ENCODE measurements around the gene NRTN. TPM values are rescaled to one million over a fixed set of nuclear protein-coding genes. Genes with fewer than 3 reads are reported as not detected.

Gene NRTN
- total RNA-seq, 2 experiments from 2014 or later: 0.37 TPM; not detected in 1

GRCh38 chr19:5809053-5809452 is 4.2 kb downstream of the NRTN start:
- ChIA-PET POLR2A (interaction anchor here (0.7 kb wide), 1 partner anchor 20 kb away, joined by 3 read pairs; no protein-coding TSS in a partner anchor), CTCF (interaction anchor here (0.6 to 0.7 kb wide), 2 partner anchors 123 to 225 kb away, joined by 3 to 6 read pairs; no protein-coding TSS in a partner anchor)
- Mint-ChIP-seq H3K4me1 (peaks cover 6% of the 10 kb centered on the region), H3K36me3 (ENCODE audit: low read depth) (no peaks in the 10 kb centered on the region), H3K4me3 (no peak overlapping the region), H3K27ac (no peak overlapping the region), H3K27me3 (peaks cover 23% of the 10 kb centered on the region), H3K9me3 (no peaks in the 10 kb centered on the region)
- DNase-seq: no peak

- Mint-ChIP-seq H3K9me3 (no peaks in the 10 kb centered on the region), H3K4me1 (peaks cover 2% of the 10 kb centered on the region), H3K27me3 (peaks cover 19% of the 10 kb centered on the region), H3K36me3 (ENCODE audit: low read depth) (no peaks in the 10 kb centered on the region), H3K4me3 (no peak overlapping the region), H3K27ac (no peak overlapping the region)
- DNase-seq: no peak
- ChIA-PET POLR2A (no interaction called here), CTCF (no interaction called here)
These were observed 4.6 kb downstream of the NRTN start for GRCh38 chr19:5809469-5809868.

- no peak overlapping the region for H3K27ac Mint-ChIP-seq
- no peaks in the 10 kb centered on the region for H3K9me3 Mint-ChIP-seq
- no peaks in the 10 kb centered on the region for H3K36me3 Mint-ChIP-seq (ENCODE audit: low read depth)
- H3K4me1 Mint-ChIP-seq: no peaks in the 10 kb centered on the region
- H3K4me3 Mint-ChIP-seq: no peak overlapping the region
- ChIA-PET POLR2A (no interaction called here), CTCF (interaction anchor here (1.3 kb wide), 1 partner anchor 125 kb away, joined by 3 read pairs; no protein-coding TSS in a partner anchor)
- no peak for DNase-seq
- H3K27me3 Mint-ChIP-seq: peaks cover 14% of the 10 kb centered on the region
These were observed 6.2 kb downstream of the NRTN start for GRCh38 chr19:5811117-5811516.

- ChIA-PET CTCF (interaction anchor here (0.6 to 3.0 kb wide), 2 partner anchors 10 to 1451 kb away, joined by 4 to 12 read pairs; no protein-coding TSS in a partner anchor), POLR2A (no interaction called here)
- H3K4me1 Mint-ChIP-seq: no peaks in the 10 kb centered on the region
- no peaks in the 10 kb centered on the region for H3K36me3 Mint-ChIP-seq (ENCODE audit: low read depth)
- no peak overlapping the region for H3K27ac Mint-ChIP-seq
- no peak for DNase-seq
- H3K27me3 Mint-ChIP-seq: no peaks in the 10 kb centered on the region
- no peaks in the 10 kb centered on the region for H3K9me3 Mint-ChIP-seq
- H3K4me3 Mint-ChIP-seq: no peak overlapping the region
These were observed 9.4 kb downstream of the NRTN start for GRCh38 chr19:5814123-5814851.

- CTCF ChIA-PET: no interaction called here
These were observed 10.0 kb downstream of the NRTN start for GRCh38 chr19:5814852-5815246.

GRCh38 chr19:5817218-5817617 is 12.4 kb downstream of the NRTN start:
- POLR2A ChIA-PET: no interaction called here
- Mint-ChIP-seq H3K4me3 (no peak overlapping the region), H3K9me3 (no peaks in the 10 kb centered on the region), H3K36me3 (ENCODE audit: low read depth) (no peaks in the 10 kb centered on the region), H3K4me1 (no peaks in the 10 kb centered on the region), H3K27me3 (no peaks in the 10 kb centered on the region), H3K27ac (no peak overlapping the region)
- CTCF ChIA-PET: interaction anchor here (2.0 kb wide), 1 partner anchor 13 kb away, joined by 12 read pairs; the partner anchor contains the start of gene NRTN
- DNase-seq: no peak

More at GRCh38 chr19:5814852-5815246, 10.0 kb downstream of the NRTN start:
- no peaks in the 10 kb centered on the region for H3K36me3 Mint-ChIP-seq (ENCODE audit: low read depth)
- POLR2A ChIA-PET: no interaction called here
- H3K27ac Mint-ChIP-seq: no peak overlapping the region
- DNase-seq: no peak
- no peaks in the 10 kb centered on the region for H3K4me1 Mint-ChIP-seq
- H3K27me3 Mint-ChIP-seq: no peaks in the 10 kb centered on the region
- H3K4me3 Mint-ChIP-seq: no peak overlapping the region
- H3K9me3 Mint-ChIP-seq: no peaks in the 10 kb centered on the region

- no peaks in the 10 kb centered on the region for H3K27me3 Mint-ChIP-seq
- DNase-seq: no peak
- ChIA-PET CTCF (interaction anchor here (2.0 kb wide), 1 partner anchor 14 kb away, joined by 12 read pairs; the partner anchor contains the start of gene NRTN), POLR2A (no interaction called here)
- no peak overlapping the region for H3K27ac Mint-ChIP-seq
- H3K4me3 Mint-ChIP-seq: no peak overlapping the region
- H3K9me3 Mint-ChIP-seq: no peaks in the 10 kb centered on the region
- H3K4me1 Mint-ChIP-seq: no peaks in the 10 kb centered on the region
- no peaks in the 10 kb centered on the region for H3K36me3 Mint-ChIP-seq (ENCODE audit: low read depth)
These were observed 13.7 kb downstream of the NRTN start for GRCh38 chr19:5818594-5818993.

- no peaks in the 10 kb centered on the region for H3K36me3 Mint-ChIP-seq (ENCODE audit: low read depth)
- DNase-seq: no peak
- H3K27me3 Mint-ChIP-seq: no peaks in the 10 kb centered on the region
- ChIA-PET CTCF (interaction anchor here (0.7 to 3.1 kb wide), 2 partner anchors 17 to 199 kb away, joined by 4 to 11 read pairs; no protein-coding TSS in a partner anchor), POLR2A (no interaction called here)
- H3K9me3 Mint-ChIP-seq: no peaks in the 10 kb centered on the region
- no peak overlapping the region for H3K4me3 Mint-ChIP-seq
- H3K4me1 Mint-ChIP-seq: no peaks in the 10 kb centered on the region
- no peak overlapping the region for H3K27ac Mint-ChIP-seq
These were observed 15.9 kb downstream of the NRTN start for GRCh38 chr19:5820785-5821184.

GRCh38 chr19:5821521-5822180 is 16.8 kb downstream of the NRTN start:
- CTCF ChIA-PET: interaction anchor here (3.1 kb wide), 1 partner anchor 18 kb away, joined by 11 read pairs; no protein-coding TSS in a partner anchor
- DNase-seq: no peak
- no peaks in the 10 kb centered on the region for H3K27me3 Mint-ChIP-seq
- POLR2A ChIA-PET: no interaction called here
- H3K4me1 Mint-ChIP-seq: no peaks in the 10 kb centered on the region
- H3K36me3 Mint-ChIP-seq (ENCODE audit: low read depth): no peaks in the 10 kb centered on the region
- no peak overlapping the region for H3K4me3 Mint-ChIP-seq
- no peak overlapping the region for H3K27ac Mint-ChIP-seq
- H3K9me3 Mint-ChIP-seq: no peaks in the 10 kb centered on the region

GRCh38 chr19:5822181-5822844 is 17.4 kb downstream of the NRTN start:
- ChIA-PET POLR2A (no interaction called here), CTCF (interaction anchor here (3.1 kb wide), 1 partner anchor 18 kb away, joined by 11 read pairs; no protein-coding TSS in a partner anchor)
- Mint-ChIP-seq H3K27ac (no peak overlapping the region), H3K9me3 (no peaks in the 10 kb centered on the region), H3K4me1 (peaks cover 5% of the 10 kb centered on the region), H3K27me3 (no peaks in the 10 kb centered on the region), H3K4me3 (no peak overlapping the region), H3K36me3 (ENCODE audit: low read depth) (no peaks in the 10 kb centered on the region)
- no peak for DNase-seq

- no peak overlapping the region for H3K4me3 Mint-ChIP-seq
- ChIA-PET CTCF (interaction anchor here (0.7 kb wide), 1 partner anchor 133 kb away, joined by 3 read pairs; no protein-coding TSS in a partner anchor), POLR2A (no interaction called here)
- DNase-seq: no peak
- no peaks in the 10 kb centered on the region for H3K9me3 Mint-ChIP-seq
- no peaks in the 10 kb centered on the region for H3K36me3 Mint-ChIP-seq (ENCODE audit: low read depth)
- H3K27me3 Mint-ChIP-seq: no peaks in the 10 kb centered on the region
- peaks cover 10% of the 10 kb centered on the region for H3K4me1 Mint-ChIP-seq
- no peak overlapping the region for H3K27ac Mint-ChIP-seq
These were observed 18.9 kb downstream of the NRTN start for GRCh38 chr19:5823579-5824281.

GRCh38 chr19:5824751-5825150 is 19.9 kb downstream of the NRTN start:
- Mint-ChIP-seq H3K4me1 (peaks cover 10% of the 10 kb centered on the region), H3K27ac (no peak overlapping the region), H3K9me3 (no peaks in the 10 kb centered on the region), H3K27me3 (no peaks in the 10 kb centered on the region), H3K4me3 (no peak overlapping the region), H3K36me3 (ENCODE audit: low read depth) (no peaks in the 10 kb centered on the region)
- ChIA-PET CTCF (interaction anchor here (5.6 kb wide), 1 partner anchor 21 kb away, joined by 60 read pairs; the partner anchor contains the start of gene NRTN), POLR2A (no interaction called here)
- no peak for DNase-seq
